NCI-H2107 (cell line): Measurements from ENCODE around the gene NUDT16.

Experiments
- DNase-seq: peaks from one replicate; lab custom pipeline; 2025; lab: John Stamatoyannopoulos, UW

Gene NUDT16

DNA sequence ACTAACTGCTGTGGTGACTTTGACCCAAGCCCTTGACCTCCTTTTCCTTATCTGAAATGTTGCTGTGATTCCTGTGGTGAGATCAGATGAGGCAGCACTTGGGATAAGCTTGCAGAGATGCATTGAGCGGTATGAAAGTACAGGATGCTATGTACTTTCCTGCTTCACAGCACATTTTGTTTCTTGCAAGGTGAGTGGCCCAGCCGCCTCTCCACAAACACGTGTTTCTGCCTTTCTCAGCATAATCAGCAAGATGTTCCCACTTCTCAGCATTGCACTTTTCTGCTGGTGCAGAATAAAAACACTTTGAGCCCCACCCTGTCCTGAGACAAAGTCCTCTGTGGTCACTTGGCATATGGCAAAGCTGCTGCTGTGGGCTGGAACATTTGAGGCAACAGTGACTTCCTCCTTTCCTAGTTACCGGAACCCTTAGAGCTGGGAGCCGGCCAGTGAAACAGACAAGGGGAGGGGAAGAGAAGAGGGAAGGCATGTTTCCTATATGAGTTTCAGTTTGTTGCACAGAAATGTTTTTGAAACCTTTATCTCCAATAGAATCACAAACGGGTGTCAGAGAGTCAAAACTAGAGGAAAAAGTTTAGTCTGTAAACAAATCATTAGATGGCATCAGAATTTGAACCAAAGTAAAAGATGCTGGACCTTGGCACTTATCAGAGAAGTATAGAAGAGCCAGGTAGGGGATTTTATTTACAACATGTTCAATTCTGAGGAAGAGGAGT, 5.0 kb downstream of the NUDT16 start:
- no peak for DNase-seq

DNA sequence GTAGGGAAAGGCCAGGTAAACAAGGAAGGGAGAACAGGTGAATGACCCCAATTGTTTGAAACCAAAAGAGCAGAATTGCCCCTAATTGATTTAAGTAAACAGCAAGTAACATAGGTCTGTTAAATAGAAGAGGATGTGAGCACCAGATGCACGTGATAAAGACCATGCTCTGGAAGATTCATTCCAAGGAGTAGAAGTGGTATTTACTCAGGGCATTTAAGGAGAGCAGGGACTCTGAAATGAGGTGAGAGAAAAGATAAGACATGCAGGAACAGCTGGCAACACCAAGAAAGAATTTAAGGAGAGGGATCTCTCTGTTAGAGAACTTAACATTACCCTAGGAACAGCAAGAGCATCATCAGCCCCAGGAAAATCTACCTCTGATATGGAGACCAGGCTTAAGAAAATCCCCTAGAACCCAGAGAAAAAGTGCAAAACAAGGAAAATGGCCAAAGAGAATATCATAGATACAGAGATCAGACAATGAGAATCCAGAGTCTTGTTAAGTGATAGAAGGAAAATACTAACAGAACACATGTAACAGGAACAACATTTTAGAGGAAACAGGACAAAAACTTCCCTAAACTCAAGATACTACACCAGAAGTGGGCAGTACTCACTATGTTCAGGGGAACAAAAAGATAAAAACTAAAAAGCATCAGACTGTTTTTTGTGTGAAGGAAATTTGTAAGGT, 6.4 kb downstream of the NUDT16 start:
- DNase-seq, result no peak

DNA sequence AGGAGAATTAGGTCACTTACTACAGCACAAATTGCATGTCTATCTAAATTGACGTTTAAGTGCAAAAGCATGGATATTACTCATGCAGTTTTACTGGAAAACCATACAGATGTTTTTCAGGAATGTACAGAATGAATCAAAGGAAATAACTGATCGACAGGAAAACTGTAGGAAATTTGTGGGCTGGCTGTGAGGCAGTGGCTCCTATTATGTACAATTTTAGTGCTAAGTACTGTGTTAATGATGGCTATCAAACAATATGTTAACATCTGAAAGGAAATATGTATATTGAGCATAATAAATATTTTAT, 6.9 kb downstream of the NUDT16 start:
- DNase-seq, result no peak

DNA sequence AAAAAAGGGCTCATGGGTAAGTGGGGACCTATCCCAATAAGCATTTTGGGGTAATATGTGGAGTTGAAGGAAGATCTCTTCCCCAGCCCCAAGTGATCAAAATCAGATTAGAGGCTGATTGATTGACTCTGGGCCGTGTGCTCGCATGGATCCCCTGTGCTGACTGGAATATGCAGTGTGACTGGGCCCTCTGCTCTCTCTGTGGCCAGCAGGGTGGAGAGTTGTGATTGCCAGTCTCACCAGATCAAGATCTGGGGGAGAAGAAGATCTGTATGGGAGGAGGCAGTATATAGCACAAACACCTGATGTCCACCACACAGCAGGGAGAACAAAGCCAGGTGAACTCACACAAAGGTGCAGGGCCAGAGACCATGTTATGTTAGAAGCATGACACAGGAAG, 8.8 kb downstream of the NUDT16 start:
- DNase-seq, result no peak

DNA sequence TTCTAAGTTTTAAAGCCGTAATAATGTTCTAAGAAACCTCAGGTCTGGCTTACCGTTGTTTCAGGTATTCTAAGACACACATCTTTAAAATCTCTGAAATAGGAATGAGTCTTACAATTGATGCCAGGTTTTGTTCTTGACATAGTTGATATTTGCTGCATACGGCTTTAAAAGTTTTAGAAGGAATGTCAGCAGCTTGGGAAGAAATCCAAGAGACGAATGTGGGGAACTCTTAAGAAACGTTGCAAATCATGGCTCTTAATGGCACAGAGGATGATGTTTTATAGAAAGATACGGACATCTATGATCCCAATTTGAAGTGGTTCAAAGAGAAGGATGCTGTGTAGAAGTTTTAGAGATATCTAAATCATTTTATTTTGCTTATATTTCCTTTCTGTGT, 11.5 kb downstream of the NUDT16 start:
- DNase-seq, result no peak

DNA sequence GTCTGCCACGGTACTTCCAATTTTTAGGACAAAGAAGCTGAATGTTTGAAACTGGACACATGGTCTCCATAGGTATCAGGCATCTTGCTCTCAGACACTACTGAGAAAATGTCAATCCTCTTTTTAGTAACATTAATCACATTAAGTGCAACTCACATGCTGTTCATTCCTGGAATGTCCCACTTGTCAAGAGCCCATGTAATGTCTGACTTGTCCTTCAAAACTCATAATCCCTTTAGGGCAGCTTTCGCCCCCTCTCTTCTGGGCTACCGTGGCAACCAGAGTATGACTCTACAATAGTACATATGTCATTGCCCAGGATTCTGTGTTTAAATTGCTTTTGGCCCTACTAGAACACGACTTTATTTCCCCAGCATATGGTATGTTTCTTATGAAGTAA, 12.3 kb downstream of the NUDT16 start:
- no peak for DNase-seq

DNA sequence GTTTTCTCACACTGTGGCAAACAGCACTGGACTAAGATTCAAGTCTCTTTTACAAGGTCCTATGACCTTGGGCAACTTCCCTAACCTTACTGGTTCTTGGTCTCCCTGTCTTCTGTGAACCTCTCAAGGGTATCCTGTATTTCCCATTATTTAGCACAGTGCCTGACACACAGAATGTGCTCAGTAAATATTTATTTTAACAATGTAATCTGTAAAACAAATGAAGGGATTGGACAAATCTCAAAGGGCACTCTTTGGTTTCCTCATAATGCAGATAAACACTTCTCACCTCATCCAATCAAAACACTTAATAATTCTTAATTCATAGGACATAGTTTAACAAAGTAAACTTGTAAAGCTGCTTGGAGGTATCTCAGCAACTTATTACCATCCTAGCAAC, 12.8 kb downstream of the NUDT16 start:
- DNase-seq, result no peak

DNA sequence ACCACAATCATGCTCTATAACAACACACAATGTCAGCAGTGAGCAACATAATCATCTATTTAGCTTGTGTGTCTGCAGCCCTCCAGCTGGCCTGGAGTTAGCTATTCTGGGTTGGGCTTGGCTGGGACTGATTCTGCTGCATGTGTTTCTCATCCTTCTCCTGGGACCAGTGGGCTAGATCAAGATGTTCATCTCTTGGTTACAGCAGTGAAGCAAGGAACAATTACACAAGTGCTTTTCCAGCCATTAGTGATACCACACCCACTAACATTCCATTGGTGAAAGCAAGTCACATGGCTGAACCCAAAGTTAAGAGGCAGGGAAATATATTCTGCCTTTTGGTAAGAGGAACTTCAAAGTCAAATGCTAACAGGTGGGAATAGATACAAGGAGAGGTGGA, 14.6 kb downstream of the NUDT16 start:
- no peak for DNase-seq

DNA sequence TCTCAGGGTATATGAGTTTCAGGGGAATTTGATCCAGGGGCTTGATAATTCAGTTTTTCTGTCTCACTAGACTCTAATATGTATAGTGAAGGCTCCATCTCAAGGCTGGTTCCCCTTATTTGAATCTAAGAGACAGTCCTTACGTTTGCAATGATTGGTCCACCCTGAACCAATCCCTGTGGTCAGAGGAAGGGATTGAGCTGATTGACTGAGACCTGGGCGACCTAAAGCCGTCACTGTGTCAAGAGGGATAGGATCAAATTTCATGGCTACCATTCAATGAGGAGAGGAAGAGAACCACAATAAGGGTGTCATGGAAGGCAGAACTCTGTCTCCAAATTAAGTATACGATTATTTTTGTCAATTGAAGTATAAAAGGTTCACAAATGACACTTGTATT, 16.3 kb downstream of the NUDT16 start:
- DNase-seq, result no peak

DNA sequence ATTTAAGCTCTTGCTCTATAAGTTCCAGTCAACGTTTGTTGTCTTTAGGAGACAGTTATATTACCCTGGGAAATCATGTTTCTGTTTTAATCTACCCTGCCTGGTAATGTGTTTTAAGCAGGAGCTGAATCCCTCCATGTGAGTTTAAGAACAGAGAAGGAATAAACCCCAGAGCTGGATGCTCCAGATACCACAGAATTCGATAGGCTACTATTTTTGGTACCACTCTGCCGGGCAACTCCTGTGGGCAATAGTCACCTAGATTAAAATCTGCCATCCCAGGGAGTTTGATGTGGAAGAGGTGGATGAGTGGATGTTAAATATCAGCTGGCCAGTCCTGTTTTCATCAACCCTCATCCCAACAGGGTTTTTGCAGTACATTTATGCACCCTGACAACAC, 20.4 kb downstream of the NUDT16 start:
- no peak for DNase-seq

DNA sequence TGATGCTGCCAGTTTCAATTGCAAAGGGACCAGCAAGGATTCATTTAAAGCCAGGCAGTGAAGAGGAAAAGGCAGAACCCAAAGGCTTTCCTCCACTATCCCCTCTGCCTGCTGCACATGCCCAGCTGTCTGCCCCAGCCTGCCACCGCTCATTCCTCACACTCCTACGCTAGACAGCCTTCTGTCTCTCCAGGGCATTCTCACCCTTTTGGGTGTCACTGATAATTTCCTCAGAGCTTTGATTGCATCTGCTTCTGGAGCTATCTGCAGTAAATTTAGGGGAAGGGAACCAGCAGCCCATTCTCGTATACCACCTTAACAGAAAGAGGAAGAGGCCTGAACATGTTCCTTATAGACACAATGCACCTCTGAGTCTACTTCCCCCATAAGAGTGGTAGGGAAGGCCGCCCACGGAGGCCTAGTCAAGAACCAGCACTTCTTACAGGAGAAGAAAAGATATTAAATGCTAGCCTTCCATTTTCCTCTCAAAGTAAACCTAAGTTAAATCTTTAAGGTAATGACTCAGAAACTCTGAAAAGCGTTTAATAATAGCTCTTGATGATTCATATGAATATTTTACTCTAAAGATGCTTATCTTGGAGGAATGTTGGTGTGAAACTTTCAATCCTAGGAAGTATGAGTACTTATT, 20.9 kb downstream of the NUDT16 start:
- no peak for DNase-seq

DNA sequence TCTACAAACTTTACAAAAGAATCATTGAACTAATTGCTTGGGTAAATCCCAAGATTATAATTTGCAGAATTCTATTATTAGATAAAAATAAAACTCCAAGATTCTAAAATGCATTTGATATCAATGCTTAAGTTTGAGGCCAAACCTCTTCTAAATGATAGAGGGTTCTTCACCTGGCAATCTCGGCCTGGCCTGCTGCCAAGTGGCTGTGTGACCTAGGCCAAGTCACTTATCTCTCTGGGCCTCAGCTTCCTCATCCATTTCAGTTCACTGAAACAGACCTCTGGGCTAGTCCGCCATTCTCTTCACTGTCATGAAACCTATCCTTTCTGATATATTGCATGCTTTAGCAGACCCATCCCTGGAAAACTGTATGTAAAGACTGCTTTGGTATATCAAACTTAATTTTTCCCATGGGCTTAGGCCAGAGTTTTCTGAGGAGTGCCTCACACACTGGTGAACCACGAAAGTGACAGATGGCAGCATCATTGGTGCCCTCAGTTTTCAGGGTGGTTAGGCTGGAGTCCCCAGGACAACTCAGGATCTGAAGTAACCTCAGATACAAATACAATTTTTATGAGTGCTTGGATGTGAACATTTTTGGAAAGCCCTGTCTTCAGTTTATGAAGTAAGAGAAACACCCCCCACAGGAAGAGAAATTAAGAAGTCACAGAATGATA, 21.8 kb downstream of the NUDT16 start:
- no peak for DNase-seq

DNA sequence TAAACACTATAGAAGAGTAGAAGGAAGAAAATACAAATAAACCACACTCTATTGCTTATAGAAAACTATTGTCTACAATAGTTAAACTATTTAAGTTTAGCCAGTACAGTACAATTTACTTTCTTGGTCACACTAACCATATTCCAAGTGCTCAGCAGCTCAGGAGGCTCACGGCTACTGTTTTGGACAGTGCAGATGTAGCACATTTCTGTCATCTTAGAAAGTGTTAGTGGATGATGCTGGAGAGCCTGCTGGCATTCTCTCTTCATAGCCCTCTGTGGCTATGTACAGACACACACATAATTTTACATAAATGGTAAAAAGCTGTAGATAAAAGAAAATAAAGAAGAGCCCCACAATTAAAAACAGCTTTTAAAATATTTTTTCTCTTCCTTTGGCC, 23.8 kb downstream of the NUDT16 start:
- DNase-seq, result no peak

DNA sequence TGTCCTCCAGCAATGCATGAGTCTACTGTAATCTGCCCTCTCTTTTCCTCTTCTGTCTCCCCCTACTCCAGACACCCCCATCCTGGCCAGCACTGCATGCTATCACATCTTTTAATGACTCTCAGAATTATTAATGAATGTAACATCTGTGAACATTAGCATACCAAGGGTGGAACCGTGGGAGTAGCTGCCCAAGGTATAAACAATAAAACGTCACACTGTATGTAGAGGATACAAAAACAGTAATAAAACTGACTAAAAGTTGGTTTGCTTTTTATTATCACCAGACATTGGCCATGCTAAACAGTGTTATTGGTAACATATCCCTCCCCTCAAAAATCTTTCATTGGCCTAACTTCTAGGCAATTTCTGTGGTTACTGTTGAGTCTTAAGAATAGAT, 24.7 kb downstream of the NUDT16 start:
- DNase-seq, result no peak

DNA sequence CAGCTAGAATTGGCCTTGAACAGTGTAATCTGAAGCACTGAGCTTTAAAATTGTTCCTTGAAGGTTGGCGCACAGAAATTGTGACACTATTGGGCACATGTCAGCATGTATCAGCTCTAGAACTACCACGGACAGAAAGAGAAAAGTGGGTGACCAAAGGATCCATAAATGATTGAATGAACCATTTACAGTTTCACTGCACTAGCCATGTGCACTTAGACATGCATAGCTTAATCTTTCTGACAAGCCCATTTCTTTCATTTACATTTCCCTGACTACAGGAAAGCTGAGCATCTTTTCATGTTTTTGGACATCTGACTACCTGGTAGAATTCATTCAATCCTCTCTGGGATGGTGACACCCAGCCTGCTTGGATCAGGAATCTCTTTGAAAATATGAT, 36.2 kb downstream of the NUDT16 start:
- DNase-seq, result no peak

DNA sequence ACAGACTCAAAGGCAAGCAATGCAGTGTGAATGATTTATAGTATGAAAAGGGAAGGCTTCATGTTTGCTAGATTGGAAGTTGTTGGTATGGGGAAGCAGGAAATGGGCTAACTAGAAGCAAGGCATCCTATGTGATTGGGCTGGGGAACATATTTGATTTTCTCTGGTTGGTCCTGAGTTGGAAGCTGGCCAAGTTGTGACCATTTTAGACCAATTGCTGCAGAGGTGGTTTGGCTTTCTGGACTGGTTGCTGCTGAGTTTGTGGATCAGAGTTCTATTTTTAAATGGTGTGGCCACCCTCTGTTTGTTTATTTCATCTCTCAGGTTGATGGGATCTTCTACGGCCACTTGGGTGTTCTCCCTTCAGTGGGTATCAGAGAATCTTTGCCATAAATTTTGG, 39.7 kb downstream of the NUDT16 start:
- DNase-seq, result no peak

DNA sequence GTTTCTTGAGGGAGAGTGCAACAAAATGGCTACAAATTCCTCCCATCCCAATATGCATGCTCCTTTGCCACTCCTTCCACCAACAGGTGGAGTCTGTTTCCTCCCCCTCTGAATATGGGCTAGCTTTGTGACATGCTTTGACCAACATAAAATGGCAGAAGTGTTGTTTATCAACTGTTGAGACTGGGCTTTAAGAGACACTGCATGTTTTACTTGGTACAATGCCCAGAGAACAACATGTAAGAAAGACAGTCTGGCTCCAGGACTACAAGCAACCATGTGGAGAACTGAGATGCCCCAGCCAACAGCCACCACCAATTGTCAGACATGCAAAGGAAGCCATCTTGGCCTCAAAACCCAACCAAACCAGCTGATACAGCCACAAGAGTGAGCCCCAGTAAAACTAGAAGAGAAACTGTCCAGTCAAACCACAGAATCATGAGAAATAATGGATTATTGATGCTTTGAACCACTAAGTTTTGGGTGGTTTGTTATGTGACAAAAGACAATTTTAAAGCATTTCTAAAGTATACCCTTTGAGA, 40.5 kb downstream of the NUDT16 start:
- no peak for DNase-seq

DNA sequence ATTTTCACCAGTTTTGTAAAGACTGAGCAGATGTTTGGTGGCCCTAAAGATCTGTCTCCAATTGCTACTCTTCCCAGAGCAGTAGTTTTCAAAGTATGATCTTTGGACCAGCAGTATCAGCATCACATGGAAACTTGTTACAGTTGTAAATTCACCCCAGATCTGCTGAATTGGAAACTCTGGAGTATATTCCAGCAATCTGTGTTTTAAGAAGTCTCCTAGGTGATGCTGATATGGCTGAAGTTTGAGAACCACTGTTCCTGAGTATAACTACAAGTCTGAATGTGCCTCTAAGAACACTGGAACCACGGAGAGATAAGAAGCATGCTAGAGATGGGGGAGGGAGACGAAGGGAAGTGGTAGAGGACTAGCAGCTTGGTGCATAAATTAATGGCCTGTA, 45.7 kb downstream of the NUDT16 start:
- DNase-seq, result no peak

DNA sequence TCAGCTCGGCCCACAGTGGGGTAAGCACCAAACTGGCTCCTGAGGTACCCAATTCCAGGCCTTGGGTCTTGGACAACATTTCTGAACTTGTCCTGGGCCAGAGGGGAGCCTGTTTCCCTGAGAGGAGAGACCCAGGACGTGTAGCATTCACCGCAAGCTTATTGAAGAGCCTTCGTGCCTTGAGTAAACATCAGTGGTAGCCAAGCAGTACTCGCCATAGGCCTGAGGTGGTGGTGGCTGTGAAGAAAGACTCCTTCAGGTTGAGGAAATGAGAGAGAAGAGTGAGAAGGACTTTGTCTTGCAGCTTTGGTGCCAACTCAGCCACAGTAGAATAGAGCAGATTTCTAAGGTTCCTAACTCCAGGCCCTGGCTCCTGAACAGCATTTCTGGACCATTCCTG, 50.2 kb downstream of the NUDT16 start:
- no peak for DNase-seq

DNA sequence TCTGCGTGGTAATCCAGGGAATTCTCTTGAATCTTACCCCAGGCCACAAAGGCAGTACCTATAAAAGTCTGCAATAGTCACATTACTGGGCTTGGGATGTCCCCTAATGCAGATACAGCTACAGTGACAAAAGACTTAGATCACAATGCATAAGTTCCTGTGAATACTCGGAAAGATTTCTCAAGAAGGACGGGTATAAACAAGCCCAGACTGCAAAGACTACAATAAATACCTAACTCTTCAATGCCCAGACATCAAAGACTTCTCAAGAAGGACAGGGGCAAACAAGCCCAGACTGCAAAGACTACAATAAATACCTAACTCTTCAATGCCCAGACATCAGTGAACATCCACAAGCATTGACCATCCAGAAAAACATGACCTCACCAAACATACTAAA, 50.9 kb downstream of the NUDT16 start:
- DNase-seq, result no peak

DNA sequence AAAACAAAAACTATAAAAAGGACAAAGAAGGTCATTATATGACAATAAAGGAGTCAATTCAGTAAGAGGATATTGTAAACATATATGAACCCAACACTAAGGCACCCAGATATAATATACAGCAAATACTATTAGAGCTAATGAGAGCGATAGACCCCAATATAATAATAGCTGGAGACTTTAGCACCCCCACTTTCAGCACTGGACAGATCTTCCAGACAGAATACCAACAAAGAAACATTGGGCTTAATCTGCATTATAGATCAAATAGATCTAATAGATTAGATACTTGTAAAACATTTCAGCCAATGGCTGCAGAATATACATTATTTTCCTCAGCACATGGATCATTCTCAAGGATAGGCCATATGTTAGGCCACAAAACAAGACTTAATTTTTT, 53.4 kb downstream of the NUDT16 start:
- no peak for DNase-seq
